IPS-NIHi7 (cell line): ENCODE data around the gene GSTP1.
A peak's percentile ranks its signal among the peaks of the same experiment; 100 is the strongest.

Source experiments
- DNase-seq: peaks from one replicate; pipeline ENCODE4 v3.0.0; 2012; ENCODE audit warnings: mixed read lengths; ENCODE audit errors: extremely low spot score

GSTP1 gene

DNA sequence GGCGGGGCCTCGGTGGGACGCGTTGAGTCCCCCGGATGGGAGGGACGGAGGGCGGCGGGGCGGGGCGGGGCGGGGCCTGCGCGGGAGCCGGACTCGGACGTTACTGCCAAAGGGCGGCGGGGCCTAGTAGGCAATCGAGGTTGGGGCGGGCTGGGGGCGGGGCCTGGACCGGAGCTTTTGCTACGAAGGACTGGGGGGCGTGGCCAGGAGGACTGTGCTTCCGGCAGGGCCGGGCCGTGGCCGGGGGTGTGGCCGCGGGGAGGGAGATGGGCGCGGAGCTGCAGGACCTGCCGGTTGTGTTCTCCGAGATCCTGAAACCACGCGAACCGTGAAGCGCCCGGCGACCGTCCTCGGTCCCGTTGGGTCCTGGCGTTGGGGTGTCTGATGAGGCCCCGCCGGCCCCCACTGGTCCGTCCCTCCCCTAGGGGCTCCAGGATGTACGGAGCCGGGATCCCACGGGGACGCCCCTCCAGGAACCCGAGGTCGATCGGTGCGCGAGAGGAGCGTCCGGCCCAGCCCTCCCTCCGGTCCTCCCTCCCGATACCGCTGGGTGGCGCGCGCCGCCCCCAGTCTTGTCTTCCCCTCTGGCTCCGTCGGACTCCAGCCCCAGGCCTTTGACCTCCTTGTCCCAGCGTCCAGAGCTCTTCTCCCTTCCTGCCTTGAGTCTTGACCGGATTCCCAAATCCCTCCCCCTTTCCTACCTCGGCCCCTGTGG lies 46.8 kb downstream of the GSTP1 start:
- DNase-seq, result peak; percentile 96

DNA sequence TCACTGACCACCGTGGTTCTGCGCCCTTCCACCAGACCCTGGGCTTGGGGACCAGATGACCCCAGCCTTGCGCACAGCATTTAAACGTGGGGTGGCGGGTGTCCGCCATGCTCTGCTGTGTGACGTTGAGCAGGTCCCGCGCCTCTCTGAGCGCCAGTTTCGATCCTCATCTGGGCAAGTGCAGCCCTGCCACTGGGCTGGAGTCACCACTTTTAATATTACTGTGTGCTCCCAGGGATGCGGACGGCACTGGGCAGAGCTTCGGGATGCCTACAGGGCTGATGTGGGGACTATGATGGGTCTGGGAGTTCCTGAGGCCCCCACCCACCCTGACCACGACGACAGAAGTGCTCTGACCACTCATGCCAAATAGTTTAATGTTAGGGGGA lies 47.3 kb downstream of the GSTP1 start:
- DNase-seq, result no peak

- DNase-seq, result no peak
Measured at GRCh38 chr11:67631411-67631810, 47.8 kb downstream of the GSTP1 start.

DNA sequence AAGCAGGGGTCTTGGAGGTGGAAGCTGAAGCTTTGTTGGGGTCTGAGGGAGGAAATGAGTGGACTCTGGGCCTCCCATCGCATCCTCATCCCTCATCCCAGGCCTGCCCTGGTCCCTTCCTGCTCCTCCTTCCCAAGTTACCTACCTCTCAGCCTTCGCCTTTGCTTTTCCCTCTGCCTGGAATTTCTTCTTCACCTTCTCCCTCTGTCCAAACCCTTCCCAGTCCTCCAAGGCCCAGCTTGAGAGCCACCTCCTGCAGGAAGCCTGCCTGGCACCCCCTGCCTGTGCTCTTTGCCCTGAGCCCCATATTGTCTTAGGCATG lies 48.2 kb downstream of the GSTP1 start:
- no peak for DNase-seq

GRCh38 chr11:67632175-67632981 lies 48.8 kb downstream of the GSTP1 start:
- DNase-seq, result no peak

GRCh38 chr11:67632982-67633755 lies 49.6 kb downstream of the GSTP1 start:
- peak; percentile 3 for DNase-seq

DNA sequence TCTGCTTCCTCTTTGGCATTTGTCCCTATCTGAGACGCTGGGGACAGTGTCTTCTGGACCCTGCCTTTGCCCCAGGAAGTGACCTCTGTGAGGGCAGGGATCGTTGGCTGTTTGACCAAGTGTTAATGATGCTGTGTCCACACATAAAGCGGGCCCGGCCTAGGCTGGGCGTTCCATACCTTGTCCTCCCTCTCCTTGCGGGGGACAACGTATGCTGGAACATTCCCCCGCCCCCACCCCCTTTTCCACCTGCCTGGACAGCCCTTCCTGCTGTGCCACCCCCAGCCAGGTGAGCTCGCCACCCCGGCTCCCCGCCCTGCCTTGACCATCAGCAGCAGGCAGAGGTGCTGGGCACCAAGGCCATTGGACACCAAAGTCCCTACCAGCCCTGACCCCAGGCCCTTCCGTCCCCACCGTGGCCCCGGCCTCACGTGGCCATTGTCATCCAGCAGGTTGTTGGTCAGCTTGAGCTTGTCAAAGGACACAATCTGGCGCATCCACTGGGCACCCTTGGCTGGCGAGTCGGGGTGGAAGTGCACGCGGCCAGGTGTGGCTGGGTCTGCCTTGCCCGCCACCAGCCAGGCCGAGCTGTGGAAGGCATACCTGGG lies 50.2 kb downstream of the GSTP1 start:
- peak; percentile 3 for DNase-seq

GRCh38 chr11:67634366-67635230 lies 51.0 kb downstream of the GSTP1 start:
- peak; percentile 4 for DNase-seq

DNA sequence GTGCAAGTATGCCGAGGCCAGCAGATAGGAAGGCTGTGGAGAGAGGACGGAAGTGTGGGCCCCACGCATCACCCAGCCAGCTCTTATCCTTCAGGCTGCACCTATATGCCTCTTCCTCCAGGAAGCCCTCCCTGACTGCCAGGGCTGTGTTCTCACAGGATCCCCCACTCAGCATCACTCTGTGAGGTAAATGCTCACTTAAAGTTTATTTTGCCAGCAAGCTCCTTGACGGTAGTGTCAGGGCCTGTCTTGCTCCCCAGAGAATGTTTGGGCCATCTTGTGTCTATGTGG lies 51.6 kb downstream of the GSTP1 start:
- DNase-seq, result no peak
